Measurements from ENCODE around the gene SIM1.

DNA sequence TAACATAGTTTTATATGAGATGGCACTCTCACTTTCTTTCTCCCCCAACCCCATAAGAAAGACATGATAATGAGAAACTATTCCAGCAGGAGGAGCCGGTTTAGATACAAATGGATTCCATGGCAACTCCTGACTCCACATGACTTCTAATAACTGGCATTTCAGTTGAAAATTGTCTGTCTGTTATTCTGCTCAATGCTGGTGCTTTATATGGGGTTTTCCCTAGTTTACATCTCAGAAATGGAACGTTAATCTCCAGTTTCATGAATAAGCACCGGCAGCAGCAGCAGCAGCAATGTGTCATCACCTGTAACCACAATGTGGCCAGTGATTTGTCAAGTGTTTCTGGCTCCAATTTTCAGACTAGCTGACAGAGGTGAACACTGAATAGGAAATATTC is 8.0 kb upstream of the SIM1 start:
- TF ChIP-seq CTCF (IDR thresholded peaks at IDR 0.05; ENCODE audit: insufficient read depth, low read length) (no peak), GABPA (IDR thresholded peaks at IDR 0.05; ENCODE audit: low read depth) (no peak), POLR2AphosphoS5 (IDR thresholded peaks at IDR 0.05; ENCODE audit: low read depth) (no peak)
- TF ChIP-seq, protein P1, sequence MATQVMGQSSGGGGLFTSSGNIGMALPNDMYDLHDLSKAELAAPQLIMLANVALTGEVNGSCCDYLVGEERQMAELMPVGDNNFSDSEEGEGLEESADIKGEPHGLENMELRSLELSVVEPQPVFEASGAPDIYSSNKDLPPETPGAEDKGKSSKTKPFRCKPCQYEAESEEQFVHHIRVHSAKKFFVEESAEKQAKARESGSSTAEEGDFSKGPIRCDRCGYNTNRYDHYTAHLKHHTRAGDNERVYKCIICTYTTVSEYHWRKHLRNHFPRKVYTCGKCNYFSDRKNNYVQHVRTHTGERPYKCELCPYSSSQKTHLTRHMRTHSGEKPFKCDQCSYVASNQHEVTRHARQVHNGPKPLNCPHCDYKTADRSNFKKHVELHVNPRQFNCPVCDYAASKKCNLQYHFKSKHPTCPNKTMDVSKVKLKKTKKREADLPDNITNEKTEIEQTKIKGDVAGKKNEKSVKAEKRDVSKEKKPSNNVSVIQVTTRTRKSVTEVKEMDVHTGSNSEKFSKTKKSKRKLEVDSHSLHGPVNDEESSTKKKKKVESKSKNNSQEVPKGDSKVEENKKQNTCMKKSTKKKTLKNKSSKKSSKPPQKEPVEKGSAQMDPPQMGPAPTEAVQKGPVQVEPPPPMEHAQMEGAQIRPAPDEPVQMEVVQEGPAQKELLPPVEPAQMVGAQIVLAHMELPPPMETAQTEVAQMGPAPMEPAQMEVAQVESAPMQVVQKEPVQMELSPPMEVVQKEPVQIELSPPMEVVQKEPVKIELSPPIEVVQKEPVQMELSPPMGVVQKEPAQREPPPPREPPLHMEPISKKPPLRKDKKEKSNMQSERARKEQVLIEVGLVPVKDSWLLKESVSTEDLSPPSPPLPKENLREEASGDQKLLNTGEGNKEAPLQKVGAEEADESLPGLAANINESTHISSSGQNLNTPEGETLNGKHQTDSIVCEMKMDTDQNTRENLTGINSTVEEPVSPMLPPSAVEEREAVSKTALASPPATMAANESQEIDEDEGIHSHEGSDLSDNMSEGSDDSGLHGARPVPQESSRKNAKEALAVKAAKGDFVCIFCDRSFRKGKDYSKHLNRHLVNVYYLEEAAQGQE (IDR thresholded peaks at IDR 0.05; ENCODE audit: insufficient replicate concordance, low read depth), result no peak

All from HL-60 (cell line).